GM18511 (cell line): ENCODE results near the gene NPEPL1.
"Not testable (repeated sequence)": the region's sequence is repeated elsewhere in the genome, so short reads cannot be mapped to it uniquely, and the experiment has no call there.

Source experiments
- ATAC-seq: cut with Tn5 transposase; IDR thresholded peaks from one replicate; pipeline ENCODE4 v1.9.1; 2021; ENCODE audit warnings: mild to moderate bottlenecking, moderate library complexity; ENCODE audit not compliant: unreplicated experiment

Gene NPEPL1

GRCh38 chr20:58712806-58713731 is 20.5 kb downstream of the NPEPL1 start:
- no peak for ATAC-seq

GRCh38 chr20:58713801-58714339 is 21.3 kb downstream of the NPEPL1 start:
- no peak for ATAC-seq

DNA sequence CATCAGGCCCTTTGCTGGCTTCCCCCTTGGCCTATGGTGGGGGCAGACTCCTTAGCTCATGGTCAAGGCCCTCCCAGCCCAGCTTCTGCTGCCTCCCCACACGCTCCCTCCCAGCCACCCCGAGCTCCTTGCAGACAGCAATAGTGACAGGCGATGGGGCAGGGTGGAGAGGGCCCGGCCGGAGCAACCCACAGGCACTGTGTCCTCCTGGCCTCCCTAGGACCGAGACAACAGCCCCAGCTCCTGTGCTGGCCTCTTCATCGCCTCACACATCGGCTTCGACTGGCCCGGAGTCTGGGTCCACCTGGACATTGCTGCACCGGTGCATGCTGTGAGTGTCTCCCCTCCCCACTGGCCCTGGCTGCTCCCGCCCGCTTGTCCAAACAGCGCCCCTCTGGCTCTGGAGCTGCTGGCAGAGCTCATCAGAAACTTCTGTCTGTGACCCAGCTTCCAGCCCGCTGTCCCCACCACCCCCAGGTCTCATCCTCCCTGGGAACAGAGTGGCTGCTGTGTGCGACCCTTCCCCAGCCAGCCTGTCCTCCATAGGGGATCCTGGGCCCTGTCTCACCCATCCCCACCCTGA is 21.8 kb downstream of the NPEPL1 start:
- no peak for ATAC-seq

GRCh38 chr20:58714923-58715351 is 22.3 kb downstream of the NPEPL1 start:
- ATAC-seq, result no peak

DNA sequence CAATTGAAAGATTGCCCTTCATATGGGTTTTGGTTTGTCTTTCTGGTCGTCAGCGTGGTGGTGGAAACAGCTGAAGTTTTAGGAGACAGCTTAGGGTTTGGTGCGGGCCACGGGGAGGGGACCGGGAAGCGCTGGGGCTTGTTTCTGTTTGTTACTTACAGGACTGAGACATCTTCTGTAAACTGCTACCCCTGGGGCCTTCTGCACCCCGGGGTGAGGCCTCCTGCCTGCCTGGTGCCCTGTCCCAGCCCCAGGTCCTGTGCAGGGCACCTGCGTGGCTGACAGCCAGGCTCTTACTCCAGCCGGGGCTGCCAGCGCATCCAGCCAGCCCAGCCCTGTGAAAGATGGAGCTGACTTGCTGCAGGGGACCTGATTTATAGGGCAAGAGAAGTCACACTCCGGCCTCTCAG is 22.8 kb downstream of the NPEPL1 start:
- ATAC-seq, result no peak

- no peak for ATAC-seq
Observed at GRCh38 chr20:58715801-58716475, 23.3 kb downstream of the NPEPL1 start.

DNA sequence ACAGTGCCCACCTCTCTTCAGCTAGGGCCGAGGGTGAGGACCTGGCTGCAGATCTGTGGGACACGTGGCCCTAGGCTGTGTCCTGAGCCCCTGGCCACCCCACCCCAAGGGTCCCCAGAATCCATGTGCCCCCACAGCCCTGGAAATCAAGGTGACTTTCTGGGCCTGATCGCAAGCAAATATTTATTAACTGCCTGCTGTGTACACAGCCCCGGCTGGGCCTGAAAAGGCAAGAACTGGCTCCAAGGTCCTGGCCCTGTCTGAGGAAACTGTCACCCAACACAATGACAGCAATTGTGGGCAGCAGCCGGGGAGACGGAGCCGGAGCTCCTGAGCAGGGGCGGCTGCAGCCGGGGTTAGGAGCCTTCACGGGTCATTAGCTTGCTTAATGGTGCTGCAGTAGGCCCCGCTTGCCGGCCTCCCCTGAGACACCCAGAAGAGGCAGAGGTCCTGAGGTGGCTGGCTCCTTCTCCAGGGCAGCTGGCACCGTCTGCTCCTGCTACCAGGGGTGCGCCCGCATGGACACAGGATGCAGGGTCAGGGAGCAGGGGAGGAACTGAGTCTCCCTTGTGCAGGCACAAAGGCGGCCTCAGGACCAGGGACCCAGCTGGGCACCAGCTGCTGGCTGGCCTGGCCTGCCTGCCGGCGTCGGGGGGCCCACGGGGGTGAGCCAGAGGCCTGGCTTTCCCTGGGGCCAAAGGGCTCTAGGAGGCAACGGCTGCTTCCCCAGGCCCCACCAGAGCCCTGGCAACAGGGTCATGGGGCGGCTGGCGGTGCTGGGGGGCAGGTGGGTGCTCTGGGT is 24.1 kb downstream of the NPEPL1 start:
- no peak for ATAC-seq

DNA sequence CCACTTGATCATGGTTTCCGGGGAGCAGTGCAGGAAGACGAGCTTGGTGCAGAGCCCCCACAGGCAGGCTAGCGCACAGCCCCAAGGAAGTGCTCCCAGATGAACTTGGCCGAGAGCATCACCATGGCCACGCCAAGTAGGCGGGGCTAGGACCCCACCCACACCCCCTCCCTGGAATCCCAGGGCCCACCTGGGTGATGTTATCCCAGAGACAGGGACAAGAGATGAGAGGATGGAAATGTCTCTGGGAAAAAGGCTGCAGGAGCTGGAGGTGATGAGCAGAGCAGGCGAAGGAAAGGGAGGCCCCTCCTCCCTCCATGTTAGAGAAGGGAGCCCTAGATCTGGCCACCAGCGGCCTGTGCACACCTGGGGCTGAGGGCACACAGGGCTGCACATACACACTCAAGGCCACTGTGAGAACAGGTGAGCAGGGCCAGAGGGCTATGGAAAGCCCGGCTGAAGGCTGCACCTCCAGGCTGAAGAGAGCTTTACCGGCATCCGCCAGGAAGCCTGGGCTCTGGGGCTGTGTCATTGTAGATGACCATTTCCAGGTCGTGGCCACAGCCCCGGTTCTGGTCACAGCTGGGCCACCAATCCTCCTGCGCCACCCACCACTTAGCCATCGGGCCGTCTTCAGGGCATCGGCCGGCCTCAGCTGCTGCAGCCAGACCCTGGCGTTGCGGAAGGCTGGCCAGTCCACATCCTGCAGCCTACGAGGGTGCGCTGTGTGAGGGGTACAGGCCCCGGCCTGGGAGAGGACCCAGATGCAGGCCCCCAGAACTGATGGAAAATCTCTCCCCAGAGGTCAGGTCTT is 24.9 kb downstream of the NPEPL1 start:
- no peak for ATAC-seq

- no peak for ATAC-seq
Observed at GRCh38 chr20:58718121-58718563, 25.5 kb downstream of the NPEPL1 start.

DNA sequence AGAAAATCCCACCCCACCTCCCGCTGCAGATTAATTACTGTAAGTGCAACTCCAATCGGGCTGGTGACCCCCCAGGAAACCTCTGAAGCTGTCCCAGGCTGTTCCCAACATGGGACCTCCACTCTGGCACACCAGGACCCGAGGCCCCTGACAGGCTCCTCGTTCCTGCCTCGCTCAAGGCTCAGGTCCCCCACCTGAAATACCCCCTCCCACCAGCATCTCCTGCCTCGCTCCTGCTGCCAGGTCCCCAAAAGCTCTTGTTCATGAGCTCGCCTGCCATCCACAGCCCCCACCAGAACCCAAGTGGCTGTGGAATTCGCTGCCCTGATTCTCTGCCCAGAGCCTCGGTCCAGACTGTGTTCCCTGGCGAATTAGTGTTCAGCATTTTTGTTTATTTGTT is 26.1 kb downstream of the NPEPL1 start:
- ATAC-seq, result no peak

DNA sequence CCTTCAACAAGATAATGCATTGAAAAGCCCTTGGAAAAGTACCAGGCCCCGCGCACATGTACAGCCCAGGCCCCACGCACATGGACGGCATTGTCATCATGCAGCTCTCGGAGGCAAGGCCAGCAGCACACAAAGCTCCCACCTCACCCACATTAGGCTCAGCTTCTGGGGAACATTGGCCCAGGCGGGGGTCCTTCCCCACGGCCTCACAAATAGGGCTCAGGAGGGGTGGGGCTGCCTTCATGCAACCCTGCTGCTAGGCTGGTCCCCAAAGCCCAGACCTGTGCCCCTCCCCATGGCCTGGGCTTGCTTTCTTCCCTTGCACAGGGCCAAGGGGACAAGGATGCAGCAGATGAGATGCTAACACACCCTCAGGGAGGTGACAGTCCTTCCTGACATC is 26.7 kb downstream of the NPEPL1 start:
- no peak for ATAC-seq

DNA sequence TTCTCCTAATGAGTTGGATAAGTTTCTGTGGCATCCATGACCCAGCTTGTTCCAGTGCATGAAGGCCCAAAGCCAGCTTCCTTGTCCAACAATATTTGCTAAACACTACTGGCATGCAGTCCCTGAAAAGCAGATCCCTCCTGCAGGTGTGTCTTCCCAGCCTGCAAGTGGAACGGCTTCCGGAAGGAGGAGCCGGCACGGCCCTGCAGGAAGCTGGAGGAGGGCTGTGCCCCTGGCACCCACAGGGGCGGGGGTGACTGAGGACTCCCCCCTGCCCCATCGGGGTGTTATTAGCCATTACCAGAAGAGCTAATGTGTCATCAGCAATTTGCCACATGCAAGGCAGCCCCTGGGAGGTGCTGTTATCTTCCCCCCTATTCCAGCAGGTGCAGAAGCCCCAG is 27.4 kb downstream of the NPEPL1 start:
- ATAC-seq, result no peak

GRCh38 chr20:58720890-58721289 is 28.3 kb downstream of the NPEPL1 start:
- no peak for ATAC-seq

DNA sequence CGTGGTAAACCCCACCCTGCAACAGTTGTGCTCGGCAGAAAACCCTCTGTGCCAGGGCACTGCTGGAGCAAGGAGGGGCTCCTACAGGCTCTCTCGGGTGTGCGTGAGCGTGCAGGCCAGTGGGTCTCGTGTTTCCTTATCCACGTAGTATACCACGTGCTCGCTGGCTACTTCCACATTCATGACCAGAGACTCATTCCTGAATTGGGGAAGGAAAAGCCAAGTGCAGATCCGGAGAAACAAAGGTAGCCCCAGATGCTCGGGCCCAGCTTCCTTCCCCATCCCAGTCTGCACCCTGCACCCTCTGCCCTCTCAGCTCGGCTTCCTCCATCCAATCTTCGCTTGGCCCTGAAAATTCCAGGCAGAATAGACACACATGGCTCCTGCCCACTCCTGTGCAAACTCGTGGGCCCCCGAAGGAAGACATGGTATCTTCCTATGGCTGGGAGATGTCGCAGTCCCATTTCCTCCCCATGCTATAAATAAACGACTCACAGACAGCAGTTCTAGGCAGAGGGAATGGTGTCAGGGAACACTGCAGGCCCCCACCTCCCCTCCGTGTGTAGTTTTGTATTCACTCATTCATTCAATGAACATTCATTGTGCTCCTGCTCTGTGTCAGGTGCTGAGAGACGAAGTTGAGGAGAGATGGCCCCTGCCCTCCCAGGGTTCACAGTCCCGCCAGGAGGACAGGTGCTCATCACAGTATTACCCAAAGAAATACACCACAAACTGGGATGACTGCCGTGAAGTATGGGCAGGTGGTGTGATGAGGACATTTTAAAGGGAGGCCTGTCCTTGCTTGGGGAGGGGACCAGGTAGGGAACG is 29.6 kb downstream of the NPEPL1 start:
- no peak for ATAC-seq

DNA sequence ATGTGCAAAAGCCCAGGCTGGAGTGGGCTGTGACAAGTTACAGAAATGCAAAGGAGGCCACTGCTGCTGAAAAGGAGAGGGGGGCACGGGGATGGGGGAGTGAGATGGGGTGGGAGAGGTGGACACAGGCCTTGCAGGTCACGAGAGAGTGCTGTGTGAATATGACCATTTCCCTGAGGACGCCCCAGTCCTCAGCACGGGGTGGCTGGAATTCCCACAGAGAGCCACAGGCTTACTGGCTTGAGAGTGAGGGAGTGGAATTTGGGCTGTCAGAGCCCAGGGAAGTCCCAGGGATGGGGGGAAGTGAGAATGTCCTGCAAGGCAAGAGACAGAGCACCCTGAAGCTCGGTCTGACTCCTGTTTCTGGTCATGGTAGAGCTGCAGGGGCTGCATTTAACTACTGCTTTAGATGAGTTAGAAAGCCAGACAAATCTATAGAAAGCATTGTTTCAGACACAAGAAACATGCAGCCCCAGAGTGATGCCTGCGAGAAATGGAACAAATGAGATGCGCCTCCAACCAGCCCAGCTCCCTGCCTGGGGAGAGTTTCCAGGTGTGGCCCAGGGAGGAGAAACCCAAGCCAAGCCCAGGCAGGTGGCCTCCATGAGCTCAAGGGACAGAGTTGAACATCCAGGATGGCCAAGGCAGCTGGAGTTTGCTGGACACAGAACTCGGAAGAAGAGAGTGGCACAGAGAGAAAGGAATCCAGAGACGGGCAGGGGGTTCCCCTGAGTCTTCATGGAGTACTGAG is 30.5 kb downstream of the NPEPL1 start:
- ATAC-seq, result no peak

GRCh38 chr20:58723628-58723984 is 31.0 kb downstream of the NPEPL1 start:
- no peak for ATAC-seq

DNA sequence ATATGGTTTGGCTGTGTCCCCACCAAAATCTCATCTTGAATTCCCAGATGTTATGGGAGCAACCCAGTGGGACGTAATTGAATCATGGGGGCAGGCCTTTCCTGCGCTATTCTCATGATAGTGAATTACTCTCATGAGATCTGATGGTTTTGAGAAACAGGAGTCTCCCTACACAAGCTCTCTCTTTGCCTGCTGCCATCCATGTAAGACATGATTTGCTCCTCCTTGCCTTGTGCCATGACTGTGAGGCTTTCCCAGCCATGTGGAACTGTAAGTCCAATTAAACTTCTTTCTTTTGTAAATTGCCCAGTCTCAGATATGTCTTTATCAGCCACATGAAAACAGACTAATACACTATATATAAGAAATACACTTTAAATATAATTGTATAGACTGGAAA is 33.6 kb downstream of the NPEPL1 start:
- not testable (repeated sequence) for ATAC-seq

DNA sequence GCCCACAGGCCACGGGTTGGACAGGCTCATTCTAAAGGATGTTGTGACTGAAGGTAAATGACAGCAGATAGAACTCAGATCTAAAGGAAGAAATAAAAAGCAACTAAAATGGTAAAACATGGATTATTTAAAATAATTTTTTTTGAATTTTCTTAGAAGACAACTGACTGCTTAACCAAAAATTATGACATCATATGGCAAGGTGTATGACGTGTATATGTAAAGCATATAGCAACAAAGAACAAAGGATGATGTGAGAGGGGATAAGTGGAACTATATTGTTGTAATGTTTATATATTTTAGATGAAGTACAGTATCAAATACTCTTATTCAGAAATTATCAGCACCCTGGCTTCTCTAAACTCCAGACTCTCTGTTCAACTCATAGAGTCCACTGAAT is 38.6 kb downstream of the NPEPL1 start:
- no peak for ATAC-seq
